DMS79 treated with DMSO at 0.1 percent for 48 hours (cell line): ENCODE data around the gene IFI6.
"Not testable (repeated sequence)": the region's sequence is repeated elsewhere in the genome, so short reads cannot be mapped to it uniquely, and the experiment has no call there.

Source experiments
- DNase-seq: peaks from one replicate; lab custom pipeline; 2025; lab: John Stamatoyannopoulos, UW

IFI6 gene

DNA sequence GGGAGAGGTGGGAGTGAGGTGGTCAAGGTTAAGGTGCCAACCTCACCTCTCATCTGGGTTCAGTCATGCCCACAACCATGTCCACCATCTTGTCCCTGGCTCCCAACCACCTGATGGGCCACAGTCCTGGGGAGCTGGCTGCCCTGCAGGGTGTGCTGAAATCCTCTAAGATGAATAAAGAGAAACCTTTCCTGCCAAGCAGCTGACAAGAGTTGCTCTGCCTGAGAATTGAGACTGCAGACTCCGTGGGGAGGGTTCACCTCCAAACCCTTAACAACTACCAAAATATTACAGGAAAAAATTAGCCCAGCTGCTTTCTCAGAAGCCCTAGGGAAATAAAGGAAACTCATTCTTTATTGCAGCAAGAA lies 21.8 kb downstream of the IFI6 start:
- no peak for DNase-seq

DNA sequence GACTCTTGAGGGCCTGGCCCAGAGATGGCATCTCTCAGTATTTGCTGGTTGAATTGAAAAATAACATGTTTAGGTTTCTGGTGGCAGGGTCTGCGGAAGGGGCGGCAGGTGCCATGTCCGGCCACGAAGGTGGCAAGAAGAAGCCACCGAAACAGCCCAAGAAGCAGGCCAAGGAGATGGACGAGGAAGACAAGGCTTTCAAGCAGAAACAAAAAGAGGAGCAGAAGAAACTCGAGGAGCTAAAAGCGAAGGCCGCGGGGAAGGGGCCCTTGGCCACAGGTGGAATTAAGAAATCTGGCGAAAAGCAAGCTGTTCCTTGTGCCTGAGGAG lies 22.7 kb downstream of the IFI6 start:
- no peak for DNase-seq

DNA sequence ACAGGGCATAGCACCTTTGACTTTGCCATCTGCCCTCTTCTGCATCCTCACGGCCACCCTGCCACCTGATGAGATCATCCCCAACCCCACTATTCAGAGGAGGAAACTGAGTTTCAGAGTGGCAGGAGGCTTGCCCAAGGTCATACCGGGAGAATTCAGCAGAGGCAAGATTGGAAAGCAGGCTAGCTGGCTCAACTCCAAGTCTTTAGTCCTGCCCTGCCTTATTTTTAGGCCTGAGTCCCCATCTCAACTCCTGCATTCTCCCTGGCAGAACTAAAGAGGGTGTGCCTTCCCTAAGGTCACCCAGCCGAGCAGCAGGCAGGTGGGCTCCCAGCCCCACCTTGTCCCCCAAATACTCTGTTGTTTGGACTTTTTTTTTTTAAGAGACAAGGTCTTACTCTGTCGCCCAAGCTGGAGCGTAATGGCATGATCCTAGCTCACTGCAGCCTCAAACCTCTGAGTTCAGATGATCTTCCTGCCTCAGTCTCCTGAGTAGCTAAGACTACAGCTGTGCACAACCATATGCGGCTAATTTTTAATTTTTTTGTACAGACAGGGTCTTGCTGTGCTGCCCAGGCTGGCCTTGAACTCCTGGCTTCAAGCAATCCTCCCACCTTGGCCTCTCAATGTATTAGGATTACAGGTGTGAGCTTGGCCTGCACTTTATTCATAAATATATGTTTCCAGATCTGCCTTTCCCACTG lies 23.2 kb downstream of the IFI6 start:
- DNase-seq: no peak

DNA sequence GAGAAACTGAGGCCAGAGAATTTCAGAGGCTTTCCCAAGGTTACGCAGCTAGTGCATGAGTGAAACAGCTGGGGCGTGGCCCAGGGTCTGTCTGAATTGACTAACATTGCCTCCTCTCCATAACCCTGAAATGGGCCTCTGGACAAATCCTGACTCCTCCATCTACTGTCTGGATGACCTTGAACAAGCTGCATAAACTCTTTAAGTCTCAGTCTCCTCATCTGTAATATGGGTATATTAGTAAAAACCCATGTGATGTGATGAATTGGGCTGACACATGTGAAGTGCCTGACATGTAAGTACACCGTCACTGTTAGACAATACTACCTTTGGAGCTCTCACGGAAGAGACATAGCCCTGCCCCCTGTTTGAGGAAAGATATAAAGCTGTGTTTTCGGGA lies 24.7 kb downstream of the IFI6 start:
- no peak for DNase-seq

DNA sequence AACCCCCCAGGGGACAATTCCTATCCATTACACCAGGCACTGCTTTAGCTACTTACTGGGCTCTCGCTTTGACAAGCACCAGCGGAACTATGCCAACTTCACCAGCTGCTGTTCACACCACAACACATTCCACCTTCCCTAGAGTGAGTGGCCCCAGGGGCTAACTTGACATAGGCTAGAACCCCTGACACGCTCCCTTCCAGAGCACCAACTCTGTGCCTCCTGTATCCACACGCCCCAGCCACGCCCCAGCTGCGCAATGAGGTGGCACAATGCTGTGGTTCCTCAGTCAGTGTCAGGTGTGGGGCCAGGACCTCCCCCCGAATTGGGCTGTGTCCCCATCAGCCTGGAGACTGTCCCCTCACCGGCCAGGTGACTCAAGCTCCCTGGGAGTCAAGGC lies 25.3 kb downstream of the IFI6 start:
- peak; percentile 43 for DNase-seq

DNA sequence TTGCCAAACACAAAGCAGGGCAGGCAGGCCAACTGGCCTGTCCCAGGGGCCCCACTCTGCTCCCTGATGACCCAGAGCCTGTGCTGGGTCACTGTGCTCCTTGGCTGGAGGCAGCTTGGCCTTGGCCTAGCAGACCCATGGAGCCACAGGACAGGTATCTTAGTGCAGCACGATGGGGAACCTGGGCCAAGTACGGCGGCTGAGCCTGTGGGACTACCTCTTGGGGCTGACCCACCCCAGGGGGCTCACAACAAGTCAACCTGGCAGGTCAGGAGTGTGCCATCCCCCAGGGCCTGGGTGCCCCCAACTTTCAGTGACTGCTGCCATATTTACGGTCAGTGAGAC lies 26.9 kb downstream of the IFI6 start:
- DNase-seq: no peak

DNA sequence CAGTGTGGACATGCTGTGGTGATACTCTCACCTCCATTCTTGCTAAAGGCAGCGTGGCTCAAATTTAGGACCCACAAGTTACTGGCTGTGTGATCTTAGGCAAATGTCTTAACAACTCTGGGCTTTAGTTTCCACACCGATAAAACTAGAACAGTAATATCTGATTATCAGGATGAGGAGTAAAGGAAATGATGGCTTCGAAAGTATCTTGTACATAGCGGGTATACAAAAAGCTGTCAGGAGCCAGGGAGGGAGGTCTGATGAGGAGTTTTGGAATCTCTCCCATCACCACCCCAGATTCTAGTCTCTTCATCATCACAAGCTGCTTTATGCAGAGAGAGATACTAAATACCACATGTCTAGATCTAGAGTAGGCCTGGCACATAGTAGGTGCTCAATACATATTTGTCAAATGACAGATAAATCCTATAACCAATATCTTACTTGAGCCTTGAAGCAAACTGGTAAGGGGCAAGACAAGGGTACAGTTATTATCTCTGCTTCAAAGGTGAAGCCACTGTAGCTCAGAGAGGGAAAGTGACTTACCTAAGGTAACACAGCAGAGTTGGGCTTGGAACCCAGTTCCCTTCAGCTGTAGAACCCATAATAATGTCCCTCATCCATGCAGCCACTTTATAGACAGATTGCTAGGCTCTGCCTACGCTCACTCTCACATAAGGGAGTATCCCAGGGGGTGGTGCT lies 27.5 kb downstream of the IFI6 start:
- no peak for DNase-seq

DNA sequence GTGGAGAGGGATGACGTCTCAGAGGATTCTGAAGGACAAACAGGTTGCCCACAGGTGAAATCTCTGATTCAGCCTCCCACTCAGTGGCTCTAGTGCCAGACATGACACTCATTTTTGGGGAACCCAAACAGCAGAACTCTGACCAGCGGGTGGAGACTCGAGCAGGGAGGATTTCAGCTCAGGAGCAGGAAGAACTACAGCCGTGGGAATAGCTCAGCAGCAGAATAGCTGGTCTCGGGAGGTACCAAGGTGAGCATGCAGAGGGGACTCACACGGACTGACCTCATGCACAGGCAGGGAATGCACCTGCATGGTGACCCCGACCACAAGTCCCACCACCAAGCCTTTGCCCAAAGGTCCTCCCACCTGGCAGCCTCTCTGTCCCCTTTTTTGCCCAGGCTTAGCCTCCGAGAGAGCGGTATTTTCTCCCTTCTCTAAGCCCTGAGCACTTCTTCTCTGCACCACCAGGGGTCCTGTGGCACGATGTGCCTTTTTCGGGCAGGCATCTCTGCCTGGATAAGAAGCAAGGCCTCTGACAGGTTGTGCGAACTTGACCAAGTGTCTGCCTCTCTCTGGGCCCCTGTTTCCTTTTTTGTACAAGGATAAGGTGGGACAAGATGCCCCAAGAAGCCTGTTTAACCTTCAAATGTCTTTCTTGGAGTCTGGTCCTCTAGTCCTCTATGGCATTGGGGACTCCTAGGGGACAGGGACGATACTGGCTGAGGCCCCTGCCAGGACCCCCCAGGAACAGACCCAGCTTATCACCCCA lies 28.2 kb downstream of the IFI6 start:
- no peak for DNase-seq

DNA sequence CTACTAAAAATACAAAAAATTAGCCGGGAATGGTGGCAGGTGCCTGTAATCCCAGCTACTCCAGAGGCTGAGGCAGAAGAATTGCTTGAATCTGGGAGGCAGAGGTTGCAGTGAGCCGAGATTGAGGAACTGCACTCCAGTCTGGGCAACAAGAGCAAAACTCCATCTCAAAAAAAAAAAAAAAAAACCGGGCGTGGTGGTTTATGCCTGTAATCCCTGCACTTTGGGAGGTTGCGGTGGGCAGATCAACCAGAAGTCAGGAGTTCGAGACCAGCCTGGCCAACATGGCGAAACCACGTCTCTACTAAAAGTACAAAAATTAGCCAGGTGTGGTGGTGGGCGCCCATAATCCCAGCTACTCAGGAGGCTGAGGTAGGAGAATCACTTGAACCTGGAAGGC lies 31.5 kb downstream of the IFI6 start:
- DNase-seq: not testable (repeated sequence)

DNA sequence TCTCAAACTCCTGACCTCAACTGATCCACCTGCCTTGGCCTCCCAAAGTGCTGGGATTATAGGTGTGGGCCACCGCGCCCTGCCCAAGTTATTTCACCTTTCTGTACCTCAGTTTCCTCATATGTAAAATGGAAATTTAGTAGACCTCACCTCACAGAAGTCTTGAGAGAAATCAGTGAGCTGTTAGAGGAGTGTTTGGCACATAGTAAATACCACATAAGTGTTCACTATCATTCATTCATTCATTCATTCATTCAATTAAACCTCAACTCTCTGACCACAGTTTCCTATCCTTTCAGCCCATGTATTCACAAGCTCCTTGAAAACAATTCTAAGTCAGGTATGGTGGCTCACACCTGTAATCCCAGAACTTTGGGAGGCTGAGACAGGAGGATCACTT lies 33.2 kb downstream of the IFI6 start:
- DNase-seq: no peak

DNA sequence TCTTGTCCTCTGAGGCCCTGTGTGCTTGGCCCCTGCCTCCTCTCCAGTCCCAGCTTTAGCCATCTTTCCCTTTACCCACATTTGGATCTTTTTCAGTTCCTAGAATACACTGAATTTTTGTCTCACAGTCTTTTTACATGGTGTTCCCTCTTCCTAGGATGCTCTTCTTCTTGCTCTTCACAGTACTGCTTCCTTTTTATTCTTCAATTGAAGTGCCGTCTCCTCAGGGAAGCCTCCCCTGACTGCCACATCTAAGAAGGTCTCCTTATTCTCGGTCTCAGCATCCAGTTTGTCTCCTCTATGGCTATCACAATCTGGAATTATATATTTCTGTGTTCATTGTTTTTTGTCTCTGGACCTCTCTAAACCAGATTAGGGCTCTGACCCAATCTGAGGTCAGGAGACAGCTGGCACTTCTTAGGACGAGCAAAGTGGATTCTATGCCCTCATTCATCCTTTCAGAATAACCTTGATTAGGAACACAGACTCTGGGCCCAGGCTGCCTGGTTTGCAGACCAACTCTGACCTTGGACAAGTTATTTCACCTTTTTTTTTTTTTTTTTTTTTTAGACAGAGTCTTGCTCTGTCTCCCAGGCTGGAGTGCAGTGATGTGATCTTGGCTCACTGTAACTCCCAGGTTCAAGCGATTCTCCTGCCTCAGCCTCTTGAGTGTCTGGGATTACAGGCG lies 33.8 kb downstream of the IFI6 start:
- no peak for DNase-seq

DNA sequence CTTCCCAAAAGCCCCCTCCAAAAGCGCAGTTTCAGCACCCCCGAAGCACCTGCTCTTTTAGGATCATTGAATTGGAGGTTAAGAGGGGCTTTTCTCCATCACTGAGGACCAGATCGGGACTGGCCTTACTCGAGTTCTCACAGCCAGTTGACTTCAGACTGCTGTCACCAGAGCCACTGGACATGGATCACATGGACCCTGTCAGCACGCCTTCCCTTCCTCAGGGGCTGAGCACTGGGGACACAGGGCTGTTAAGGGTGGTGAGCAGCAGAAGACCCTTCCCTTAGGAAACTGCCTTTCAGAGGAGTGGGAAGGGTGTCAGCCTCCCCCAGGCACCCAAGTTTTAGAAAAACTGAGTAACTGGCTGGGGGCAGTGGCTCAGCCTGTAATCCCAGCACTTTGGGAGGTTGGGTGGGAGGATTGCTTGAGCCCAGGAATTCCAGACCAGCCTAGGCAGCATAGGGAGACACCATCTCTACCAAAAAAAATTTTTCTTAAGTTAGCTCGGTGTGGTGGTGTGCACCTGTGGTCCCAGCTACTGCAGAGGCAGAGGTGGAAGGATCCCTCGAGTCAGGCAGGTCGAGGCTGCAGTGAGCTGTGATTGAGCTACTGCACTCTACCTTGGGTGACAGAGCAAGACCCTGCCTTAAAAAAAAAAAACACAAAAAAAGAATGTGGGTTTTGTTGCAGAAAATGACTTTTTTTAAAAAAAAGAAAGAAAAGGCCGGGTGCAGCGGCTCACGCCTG lies 36.4 kb downstream of the IFI6 start:
- DNase-seq: no peak

DNA sequence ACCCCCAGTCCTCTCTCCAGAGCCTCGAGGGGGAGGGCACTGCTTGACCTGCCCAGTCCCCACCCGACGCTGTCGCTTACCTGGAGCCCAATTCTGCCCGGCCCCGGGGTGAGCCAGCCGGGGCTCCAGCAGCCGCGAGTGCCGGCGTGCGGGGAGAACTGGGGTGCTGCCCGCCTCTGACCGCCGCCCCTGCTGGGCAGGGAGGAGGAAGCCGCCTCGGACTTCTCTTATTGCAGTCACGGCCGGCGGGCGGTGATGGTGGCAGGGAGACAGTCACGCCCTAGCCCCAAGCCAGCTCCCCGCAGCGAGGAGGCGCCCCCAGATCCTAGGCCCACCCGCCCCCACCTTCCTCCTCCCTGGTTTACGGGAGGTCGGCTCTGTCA lies 37.0 kb downstream of the IFI6 start, which contains the start of gene FGR:
Gene FGR, minus strand, starts transcription at position 201 of the 383 bp plus-strand sequence. CDS start 11,269 bp downstream, outside the sequence.
- DNase-seq: no peak

DNA sequence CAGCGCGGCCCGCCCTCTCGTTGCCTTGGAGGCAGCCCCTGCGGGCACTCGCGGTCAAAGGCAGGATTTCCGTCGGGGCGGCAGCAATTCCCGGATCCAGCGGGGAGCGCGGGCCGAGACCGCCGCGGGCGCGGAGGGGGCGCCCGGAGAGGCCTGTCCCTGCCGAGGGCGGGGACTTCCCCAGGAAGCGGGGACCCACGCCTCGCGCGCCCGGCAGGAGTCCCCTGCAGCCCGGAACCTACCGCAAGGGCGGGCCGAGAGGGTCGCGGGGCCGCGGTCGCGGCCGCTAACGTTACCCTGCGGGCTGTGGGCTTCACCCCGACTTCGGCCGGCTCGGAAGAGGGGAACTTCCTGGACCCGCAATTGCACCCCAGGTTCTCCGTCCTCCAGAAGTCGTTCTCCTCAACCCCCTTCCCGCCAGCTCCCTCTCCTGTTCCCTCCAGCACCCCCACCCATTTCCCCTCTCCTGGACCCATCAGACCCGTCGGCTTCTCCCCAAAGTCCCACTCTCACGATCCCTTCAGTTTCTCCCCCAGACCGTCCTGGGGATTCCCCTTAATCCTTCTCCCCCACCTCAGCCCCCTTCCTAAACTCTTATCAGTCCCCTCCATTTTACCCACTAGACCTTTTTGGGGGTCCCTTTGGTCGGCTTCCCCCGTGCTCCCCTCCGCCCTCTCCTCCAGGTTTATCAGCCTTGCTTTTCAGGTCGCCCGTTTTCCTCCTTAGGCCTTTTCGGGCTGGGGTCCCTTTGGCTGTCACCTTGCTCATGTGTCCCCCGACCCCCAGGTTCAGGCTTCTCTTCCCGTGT lies 37.6 kb downstream of the IFI6 start:
- peak; percentile 16 for DNase-seq

DNA sequence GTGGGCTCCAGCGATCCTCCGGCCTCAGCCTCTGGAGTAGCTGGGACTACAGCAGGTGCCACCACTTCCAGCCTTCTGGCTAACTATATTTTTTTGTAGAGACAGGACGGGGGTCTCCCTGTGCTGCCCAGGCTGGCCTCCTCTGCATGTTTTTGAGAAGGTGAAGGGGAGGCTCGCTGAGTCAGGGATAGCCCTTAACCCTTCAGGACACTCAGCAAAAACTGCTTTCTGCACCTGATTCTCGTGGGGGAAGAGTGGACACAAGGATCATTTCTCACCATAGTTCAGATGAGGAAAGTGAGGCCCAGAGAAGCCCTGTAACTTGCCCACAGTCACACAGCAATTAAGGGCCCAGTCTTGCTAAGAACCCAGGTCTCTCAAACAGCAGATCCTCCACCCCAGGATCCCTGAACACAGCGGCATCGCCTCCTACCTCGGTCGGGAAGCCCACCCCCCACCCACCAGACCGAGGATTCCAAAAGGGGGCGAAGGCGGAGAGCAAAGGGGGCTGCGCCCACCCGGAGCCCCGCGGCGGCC lies 38.3 kb downstream of the IFI6 start:
- DNase-seq: no peak

DNA sequence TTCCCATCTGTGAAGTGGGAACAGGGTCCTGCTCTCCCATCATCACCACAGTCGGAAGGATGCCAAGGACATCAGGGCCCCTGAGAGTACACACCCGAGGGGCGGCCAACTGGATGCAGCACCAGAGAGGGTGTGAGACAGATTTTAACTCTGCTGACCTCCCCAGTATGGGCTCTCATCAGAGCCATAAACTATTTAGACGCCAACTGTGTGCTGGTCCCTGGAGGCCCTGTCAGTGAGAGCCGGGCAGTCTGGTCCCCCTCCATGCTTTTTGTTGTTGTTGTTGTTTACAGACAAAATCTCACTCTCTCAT lies 38.7 kb downstream of the IFI6 start:
- DNase-seq: no peak

DNA sequence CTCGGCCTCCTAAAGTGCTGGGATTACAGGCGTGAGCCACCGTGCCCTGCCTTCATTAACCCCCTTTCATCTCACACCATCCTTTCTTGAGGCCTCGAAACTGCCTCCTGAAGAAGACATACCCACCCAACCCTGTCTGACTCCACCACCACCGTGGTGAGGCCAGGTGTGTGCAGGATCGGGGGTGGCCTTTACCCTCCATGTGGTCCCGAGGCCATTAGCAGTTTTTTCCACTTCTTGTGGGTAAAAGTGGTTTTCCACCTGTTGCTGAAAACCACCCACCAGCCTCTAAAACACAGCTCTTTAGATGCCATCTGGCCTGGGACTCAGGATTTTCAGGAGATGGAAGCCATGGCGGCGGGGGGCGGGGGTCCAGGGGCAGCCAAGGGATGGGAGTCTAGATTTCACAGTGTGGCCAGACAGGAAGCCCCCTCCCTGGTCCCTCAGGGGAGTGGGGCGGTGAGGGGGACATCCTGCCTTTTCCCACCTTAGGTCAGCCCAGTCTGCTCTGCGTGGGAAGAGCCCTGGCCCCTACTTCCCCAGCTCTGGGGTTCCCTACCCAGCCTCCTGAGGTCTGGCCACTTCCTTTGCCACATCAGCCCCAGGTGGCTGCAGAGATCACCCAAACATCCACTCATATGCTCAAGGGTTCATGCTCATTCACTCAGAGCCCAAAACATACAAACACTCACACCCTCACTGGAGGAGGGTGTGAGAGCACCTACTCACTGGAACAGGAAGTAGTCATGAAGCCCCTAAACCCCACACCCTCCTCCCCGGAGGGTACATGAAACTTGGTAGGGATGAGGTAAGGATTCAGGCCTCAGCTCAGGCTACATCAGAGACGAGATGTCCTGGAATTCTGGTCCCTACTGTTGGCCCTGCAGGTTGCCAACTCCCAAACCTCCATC lies 39.4 kb downstream of the IFI6 start:
- no peak for DNase-seq

DNA sequence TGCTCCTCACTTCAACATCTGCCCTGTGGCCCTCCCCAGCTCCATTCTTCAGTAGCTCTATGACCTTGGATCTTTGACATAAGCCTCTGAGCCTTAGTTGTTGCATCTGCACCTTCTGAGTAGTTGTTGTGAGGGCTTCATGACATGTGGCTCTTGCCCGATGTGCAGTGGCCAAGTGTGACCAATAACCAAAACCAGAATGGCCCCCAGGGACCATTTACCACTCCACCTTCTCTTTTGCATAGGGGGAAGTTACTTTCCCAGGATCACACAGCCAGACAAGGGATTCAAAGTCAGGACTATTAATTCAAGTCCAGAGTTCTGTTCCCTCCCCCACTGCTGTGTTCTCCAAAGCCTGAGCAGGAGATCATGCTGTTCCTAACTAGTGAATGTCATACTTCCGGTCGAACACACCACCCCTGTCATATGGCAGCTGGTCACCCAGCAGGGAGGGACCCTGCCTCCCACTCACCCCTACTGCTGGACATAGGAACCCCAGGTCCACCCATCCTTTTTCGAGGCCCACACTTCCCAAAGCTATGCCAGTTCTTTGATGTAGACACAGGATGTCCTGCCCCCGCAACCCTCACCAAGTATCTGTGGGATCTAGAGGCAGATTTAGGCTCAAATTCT lies 41.0 kb downstream of the IFI6 start:
- no peak for DNase-seq

DNA sequence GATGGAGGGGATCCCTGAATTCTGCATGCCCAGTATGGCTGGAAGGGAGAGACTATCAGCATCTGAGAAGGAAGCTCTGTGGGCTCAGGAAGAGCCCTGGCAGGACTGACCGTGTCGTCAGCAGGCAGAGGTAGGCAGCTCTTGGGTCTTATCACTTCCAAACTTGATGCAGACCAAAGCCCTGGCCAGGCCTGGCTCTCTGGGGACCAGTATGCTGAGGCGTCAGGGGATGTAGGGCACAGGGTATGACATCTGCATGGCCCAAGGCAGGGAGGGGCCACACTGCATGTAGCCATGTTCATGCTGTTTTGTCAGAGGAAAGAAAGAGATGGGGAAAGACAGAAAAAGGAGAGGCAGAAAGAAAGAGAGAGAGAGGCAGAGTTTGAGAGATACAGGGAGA lies 43.3 kb downstream of the IFI6 start:
- no peak for DNase-seq

DNA sequence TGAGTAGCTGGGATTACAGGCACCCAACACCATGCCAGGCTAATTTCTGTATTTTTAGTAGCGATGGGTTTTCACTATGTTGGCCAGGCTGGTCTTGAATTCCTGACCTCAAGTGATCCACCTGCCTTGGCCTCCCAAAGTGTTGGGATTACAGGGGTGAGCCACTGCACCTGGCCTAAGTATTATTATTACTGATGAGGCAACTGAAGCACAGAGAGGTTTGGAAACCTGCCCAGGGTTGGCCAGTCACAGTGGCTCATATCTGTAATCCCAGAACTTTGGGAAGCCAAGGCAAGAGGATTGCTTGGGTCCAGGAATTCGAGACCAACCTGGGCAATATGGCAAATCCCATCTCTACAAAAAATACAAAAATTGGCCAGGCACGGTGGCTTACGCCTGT lies 44.3 kb downstream of the IFI6 start:
- DNase-seq: not testable (repeated sequence)
